ENCODE results near the gene CEACAM7. TPM values are rescaled to one million over a fixed set of nuclear protein-coding genes. Genes with fewer than 3 reads are reported as not detected.

CEACAM7 gene
- total and polyA plus RNA-seq, 10 of the 15 experiments (the other 5 are each of a cell fraction or from before 2014, with no cell fraction given): not detected

- peak; percentile 98 for ATAC-seq
- DNase-seq (ENCODE audit: low read depth, low spot score): peak; percentile 3
- Histone ChIP-seq H3K4me1 (ENCODE audit: control insufficient read depth, insufficient read depth, low read length) (no peaks in the 10 kb centered on the region), H3K4me2 (ENCODE audit: control insufficient read depth, insufficient read depth) (peak overlapping the region; percentile 55; the same call in 1 of the 2 replicates), H3K9ac (ENCODE audit: control insufficient read depth, insufficient read depth, low read length) (no peak overlapping the region), H4K20me1 (ENCODE audit: control insufficient read depth, insufficient read depth) (no peaks in the 10 kb centered on the region), H3K79me2 (ENCODE audit: control insufficient read depth, insufficient read depth, low read length) (no peaks in the 10 kb centered on the region), H3K9me3 (replicated peaks; ENCODE audit: control insufficient read depth, insufficient read depth, low read length) (no peaks in the 10 kb centered on the region), H3K4me3 (no peak overlapping the region), H3K27me3 (replicated peaks in 1 of 2; ENCODE audit: control insufficient read depth in 2 of 2, insufficient read depth in 2 of 2, low read length in 1 of 2) (peaks cover 3% of the 10 kb centered on the region in 2 experiments), H3K27ac (ENCODE audit: control insufficient read depth, insufficient read depth) (no peak overlapping the region), H2AFZ (ENCODE audit: control insufficient read depth, low read depth, low read length) (peak overlapping the region; percentile 72), H3K36me3 (ENCODE audit: control insufficient read depth in 2 of 2, insufficient read depth in 2 of 2, low read length in 1 of 2) (no peaks in the 10 kb centered on the region)
- FAIRE-seq: peak; percentile 41
- intact Hi-C loops (cut with micrococcal nuclease; ENCODE audit: unreplicated experiment): loop anchor here (1.0 kb wide), 1 partner anchor 39 kb away; no protein-coding TSS in a partner anchor
- CTCF ChIA-PET: interaction anchor here (0.6 to 2.6 kb wide), 26 partner anchors 8 to 268 kb away, joined by 3 to 16 read pairs (median 4); partner anchors contain the start of gene DMAC2
- in situ Hi-C loops (cut with MboI): no loop called here
- RAD21 ChIA-PET (ENCODE audit: unreplicated experiment): no interaction called here
- no TSS peak for BruUV-seq (replicated peaks)
- 12% methylated on average over 26 of the region's 26 CpGs for WGBS (ENCODE audit: insufficient coverage, insufficient replicate concordance, low lambda C conversion rate, missing lambda C conversion rate)
- SMC1A ChIA-PET (ENCODE audit: uncharacterized antibody, unreplicated experiment): interaction anchor here (0.8 to 1.4 kb wide), 2 partner anchors 65 to 114 kb away, joined by 4 read pairs; no protein-coding TSS in a partner anchor
- POLR2A ChIA-PET: no interaction called here
- TF ChIP-seq, protein P1, sequence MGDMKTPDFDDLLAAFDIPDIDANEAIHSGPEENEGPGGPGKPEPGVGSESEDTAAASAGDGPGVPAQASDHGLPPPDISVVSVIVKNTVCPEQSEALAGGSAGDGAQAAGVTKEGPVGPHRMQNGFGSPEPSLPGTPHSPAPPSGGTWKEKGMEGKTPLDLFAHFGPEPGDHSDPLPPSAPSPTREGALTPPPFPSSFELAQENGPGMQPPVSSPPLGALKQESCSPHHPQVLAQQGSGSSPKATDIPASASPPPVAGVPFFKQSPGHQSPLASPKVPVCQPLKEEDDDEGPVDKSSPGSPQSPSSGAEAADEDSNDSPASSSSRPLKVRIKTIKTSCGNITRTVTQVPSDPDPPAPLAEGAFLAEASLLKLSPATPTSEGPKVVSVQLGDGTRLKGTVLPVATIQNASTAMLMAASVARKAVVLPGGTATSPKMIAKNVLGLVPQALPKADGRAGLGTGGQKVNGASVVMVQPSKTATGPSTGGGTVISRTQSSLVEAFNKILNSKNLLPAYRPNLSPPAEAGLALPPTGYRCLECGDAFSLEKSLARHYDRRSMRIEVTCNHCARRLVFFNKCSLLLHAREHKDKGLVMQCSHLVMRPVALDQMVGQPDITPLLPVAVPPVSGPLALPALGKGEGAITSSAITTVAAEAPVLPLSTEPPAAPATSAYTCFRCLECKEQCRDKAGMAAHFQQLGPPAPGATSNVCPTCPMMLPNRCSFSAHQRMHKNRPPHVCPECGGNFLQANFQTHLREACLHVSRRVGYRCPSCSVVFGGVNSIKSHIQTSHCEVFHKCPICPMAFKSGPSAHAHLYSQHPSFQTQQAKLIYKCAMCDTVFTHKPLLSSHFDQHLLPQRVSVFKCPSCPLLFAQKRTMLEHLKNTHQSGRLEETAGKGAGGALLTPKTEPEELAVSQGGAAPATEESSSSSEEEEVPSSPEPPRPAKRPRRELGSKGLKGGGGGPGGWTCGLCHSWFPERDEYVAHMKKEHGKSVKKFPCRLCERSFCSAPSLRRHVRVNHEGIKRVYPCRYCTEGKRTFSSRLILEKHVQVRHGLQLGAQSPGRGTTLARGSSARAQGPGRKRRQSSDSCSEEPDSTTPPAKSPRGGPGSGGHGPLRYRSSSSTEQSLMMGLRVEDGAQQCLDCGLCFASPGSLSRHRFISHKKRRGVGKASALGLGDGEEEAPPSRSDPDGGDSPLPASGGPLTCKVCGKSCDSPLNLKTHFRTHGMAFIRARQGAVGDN (IDR thresholded peaks at IDR 0.05): no peak
- TF ChIP-seq, protein P2, sequence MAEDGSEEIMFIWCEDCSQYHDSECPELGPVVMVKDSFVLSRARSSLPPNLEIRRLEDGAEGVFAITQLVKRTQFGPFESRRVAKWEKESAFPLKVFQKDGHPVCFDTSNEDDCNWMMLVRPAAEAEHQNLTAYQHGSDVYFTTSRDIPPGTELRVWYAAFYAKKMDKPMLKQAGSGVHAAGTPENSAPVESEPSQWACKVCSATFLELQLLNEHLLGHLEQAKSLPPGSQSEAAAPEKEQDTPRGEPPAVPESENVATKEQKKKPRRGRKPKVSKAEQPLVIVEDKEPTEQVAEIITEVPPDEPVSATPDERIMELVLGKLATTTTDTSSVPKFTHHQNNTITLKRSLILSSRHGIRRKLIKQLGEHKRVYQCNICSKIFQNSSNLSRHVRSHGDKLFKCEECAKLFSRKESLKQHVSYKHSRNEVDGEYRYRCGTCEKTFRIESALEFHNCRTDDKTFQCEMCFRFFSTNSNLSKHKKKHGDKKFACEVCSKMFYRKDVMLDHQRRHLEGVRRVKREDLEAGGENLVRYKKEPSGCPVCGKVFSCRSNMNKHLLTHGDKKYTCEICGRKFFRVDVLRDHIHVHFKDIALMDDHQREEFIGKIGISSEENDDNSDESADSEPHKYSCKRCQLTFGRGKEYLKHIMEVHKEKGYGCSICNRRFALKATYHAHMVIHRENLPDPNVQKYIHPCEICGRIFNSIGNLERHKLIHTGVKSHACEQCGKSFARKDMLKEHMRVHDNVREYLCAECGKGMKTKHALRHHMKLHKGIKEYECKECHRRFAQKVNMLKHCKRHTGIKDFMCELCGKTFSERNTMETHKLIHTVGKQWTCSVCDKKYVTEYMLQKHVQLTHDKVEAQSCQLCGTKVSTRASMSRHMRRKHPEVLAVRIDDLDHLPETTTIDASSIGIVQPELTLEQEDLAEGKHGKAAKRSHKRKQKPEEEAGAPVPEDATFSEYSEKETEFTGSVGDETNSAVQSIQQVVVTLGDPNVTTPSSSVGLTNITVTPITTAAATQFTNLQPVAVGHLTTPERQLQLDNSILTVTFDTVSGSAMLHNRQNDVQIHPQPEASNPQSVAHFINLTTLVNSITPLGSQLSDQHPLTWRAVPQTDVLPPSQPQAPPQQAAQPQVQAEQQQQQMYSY (CRISPR knock-in tag; IDR thresholded peaks at IDR 0.05): no peak
- TF ChIP-seq TCF7 (IDR thresholded peaks at IDR 0.05; ENCODE audit: borderline replicate concordance) (no peak), NR2C2 (IDR thresholded peaks at IDR 0.05; ENCODE audit: borderline replicate concordance, control insufficient read depth, insufficient read length, low read depth) (no peak), GATAD2B (conservative IDR thresholded peaks at IDR 0.05; ENCODE audit: low read depth) (no peak), BACH1 (IDR thresholded peaks at IDR 0.05; ENCODE audit: borderline replicate concordance) (no peak), SREBF2 (IDR thresholded peaks at IDR 0.05; ENCODE audit: low read length) (no peak), RCOR1 (conservative IDR thresholded peaks at IDR 0.05; ENCODE audit: low read depth, low read length) (no peak), SRF (IDR thresholded peaks at IDR 0.05; ENCODE audit: low read depth in 2 of 2, low read length in 2 of 2) (no peak), RUNX3 (IDR thresholded peaks at IDR 0.05; ENCODE audit: low read length) (0 out of 2 replicates have a peak, but pooled peaks have one; percentile 6), GABPA (IDR thresholded peaks at IDR 0.05; ENCODE audit: low read depth) (no peak), ATF3 (IDR thresholded peaks at IDR 0.05; ENCODE audit: borderline replicate concordance, extremely low read depth, low read depth, low read length) (no peak), RAD51 (IDR thresholded peaks at IDR 0.05) (no peak)
Measured at GRCh38 chr19:41706741-41707501, 18.9 kb upstream of the CEACAM7 start.
